ENCODE results near the gene DDX1.

DDX1 gene

GRCh38 chr2:15649561-15650255 lies 58.0 kb downstream of the DDX1 start:
- no peak for DNase-seq

GRCh38 chr2:15650616-15651366 lies 59.1 kb downstream of the DDX1 start:
- DNase-seq, result no peak

GRCh38 chr2:15651367-15651727 lies 59.7 kb downstream of the DDX1 start:
- no peak for DNase-seq

GRCh38 chr2:15652252-15652651 lies 60.6 kb downstream of the DDX1 start:
- no peak for DNase-seq

GRCh38 chr2:15652801-15653200 lies 61.1 kb downstream of the DDX1 start:
- no peak for DNase-seq

GRCh38 chr2:15653806-15654726 lies 62.4 kb downstream of the DDX1 start:
- DNase-seq, result no peak

GRCh38 chr2:15654727-15655073 lies 63.0 kb downstream of the DDX1 start:
- no peak for DNase-seq

- DNase-seq, result no peak
These were observed 63.6 kb downstream of the DDX1 start for GRCh38 chr2:15655123-15655887.

- no peak for DNase-seq
These were observed 64.4 kb downstream of the DDX1 start for GRCh38 chr2:15656090-15656489.

GRCh38 chr2:15657759-15658158 lies 66.1 kb downstream of the DDX1 start:
- DNase-seq, result no peak

GRCh38 chr2:15658911-15659310 lies 67.2 kb downstream of the DDX1 start:
- DNase-seq, result no peak

- DNase-seq, result no peak
These were observed 69.0 kb downstream of the DDX1 start for GRCh38 chr2:15660491-15661294.

GRCh38 chr2:15661295-15661569 lies 69.6 kb downstream of the DDX1 start:
- DNase-seq, result no peak

GRCh38 chr2:15662026-15662425 lies 70.4 kb downstream of the DDX1 start:
- no peak for DNase-seq

GRCh38 chr2:15662579-15662978 lies 70.9 kb downstream of the DDX1 start:
- DNase-seq, result no peak

GRCh38 chr2:15663802-15664201 lies 72.1 kb downstream of the DDX1 start:
- DNase-seq, result no peak

GRCh38 chr2:15664273-15665066 lies 72.8 kb downstream of the DDX1 start:
- DNase-seq, result no peak

- no peak for DNase-seq
These were observed 73.6 kb downstream of the DDX1 start for GRCh38 chr2:15665067-15665942.

- DNase-seq, result no peak
These were observed 74.3 kb downstream of the DDX1 start for GRCh38 chr2:15665943-15666460.

Measured in activated naive CD4-positive, alpha-beta T cell treated with anti-CD3 and anti-CD28 coated beads, Interleukin-2, amount 50 U/mL, for 16 hours (primary cell).